HepG2 (cell line): ENCODE measurements around the gene RALB. TPM values are rescaled to one million over a fixed set of nuclear protein-coding genes. Genes with fewer than 3 reads are reported as not detected.

Source experiments
- CBFB ChIP-seq: sonication (generic); formaldehyde crosslinking; IDR thresholded peaks from 2 replicates; pipeline ENCODE4 v1.4.0; 2020; ENCODE audit warnings: missing genetic modification reagents
- CREBL2 ChIP-seq: sonication (generic); formaldehyde crosslinking; IDR thresholded peaks from 2 replicates; pipeline ENCODE4 v1.8.1; 2023; ENCODE audit warnings: missing genetic modification reagents, mild to moderate bottlenecking, borderline replicate concordance
- ETV5 ChIP-seq: IDR thresholded peaks from 2 replicates; pipeline ENCODE4 v1.6.1; 2018; ENCODE audit warnings: missing biosample characterization, missing genetic modification reagents, inconsistent platforms, borderline replicate concordance
- FOXO1 ChIP-seq: sonication (generic); formaldehyde crosslinking; IDR thresholded peaks from 2 replicates; pipeline ENCODE4 v1.4.0; 2020; ENCODE audit warnings: missing genetic modification reagents
- HDAC2 ChIP-seq: sonication (generic); formaldehyde crosslinking; IDR thresholded peaks from 2 replicates; pipeline ENCODE4 v1.4.0; 2020; ENCODE audit warnings: missing genetic modification reagents
- HMG20B ChIP-seq: conservative IDR thresholded peaks from 2 replicates; pipeline ENCODE4 v1.6.1; 2016; ENCODE audit warnings: missing genetic modification reagents, missing compliant biosample characterization
- MYC ChIP-seq: sonication (generic); formaldehyde crosslinking; IDR thresholded peaks from 2 replicates; pipeline ENCODE4 v1.9.0; 2021; ENCODE audit warnings: missing genetic modification reagents, borderline replicate concordance
- NCOA5 ChIP-seq: sonication (generic); formaldehyde crosslinking; IDR thresholded peaks from 2 replicates; pipeline ENCODE4 v1.4.0; 2020; ENCODE audit warnings: missing genetic modification reagents
- REL ChIP-seq: sonication (generic); formaldehyde crosslinking; conservative IDR thresholded peaks from 2 replicates; pipeline ENCODE4 v1.8.0; 2022; ENCODE audit warnings: mild to moderate bottlenecking, missing genetic modification reagents, moderate library complexity
- SMAD9 ChIP-seq: sonication (generic); formaldehyde crosslinking; IDR thresholded peaks from 2 replicates; pipeline ENCODE4 v1.5.1; 2020; ENCODE audit warnings: mild to moderate bottlenecking, missing genetic modification reagents
- SMC3 ChIP-seq: IDR thresholded peaks from 2 replicates; pipeline ENCODE4 v1.6.1; 2011; ENCODE audit warnings: low read length, improper control_type of control experiment
- SOX5 ChIP-seq: IDR thresholded peaks from 2 replicates; pipeline ENCODE4 v1.6.1; 2016; ENCODE audit warnings: borderline replicate concordance
- TFDP1 ChIP-seq: IDR thresholded peaks from 2 replicates; pipeline ENCODE4 v1.6.1; 2016; ENCODE audit warnings: missing compliant biosample characterization, missing genetic modification reagents, borderline replicate concordance
- UBTF ChIP-seq: sonication (generic); formaldehyde crosslinking; IDR thresholded peaks from 2 replicates; pipeline ENCODE4 v1.4.0; 2020; ENCODE audit warnings: mild to moderate bottlenecking, missing genetic modification reagents
- ZBTB39 ChIP-seq: sonication (generic); formaldehyde crosslinking; IDR thresholded peaks from 2 replicates; pipeline ENCODE4 v1.5.0; 2020; ENCODE audit warnings: missing genetic modification reagents
- ZFP36L1 ChIP-seq: sonication (generic); formaldehyde crosslinking; IDR thresholded peaks from 2 replicates; pipeline ENCODE4 v1.8.0; 2022; ENCODE audit warnings: mild to moderate bottlenecking, missing genetic modification reagents, moderate library complexity
- ZFP62 ChIP-seq: sonication (generic); formaldehyde crosslinking; IDR thresholded peaks from 2 replicates; pipeline ENCODE4 v1.4.0; 2020; ENCODE audit warnings: missing genetic modification reagents
- ZFX ChIP-seq: sonication (generic); formaldehyde crosslinking; IDR thresholded peaks from 2 replicates; pipeline ENCODE4 v1.4.0; 2020; ENCODE audit warnings: mild to moderate bottlenecking, low read depth, missing genetic modification reagents, moderate library complexity
- ZNF225 ChIP-seq: sonication (generic); formaldehyde crosslinking; IDR thresholded peaks from 2 replicates; pipeline ENCODE4 v1.4.0; 2020; ENCODE audit warnings: mild to moderate bottlenecking, missing genetic modification reagents
- ZNF44 ChIP-seq: sonication (generic); formaldehyde crosslinking; IDR thresholded peaks from 2 replicates; pipeline ENCODE4 v1.5.1; 2020; ENCODE audit warnings: mild to moderate bottlenecking, missing genetic modification reagents
- ZNF513 ChIP-seq: sonication (generic); formaldehyde crosslinking; conservative IDR thresholded peaks from 2 replicates; pipeline ENCODE4 v1.5.0; 2020; ENCODE audit warnings: missing genetic modification reagents
- ZNF670 ChIP-seq: sonication (generic); formaldehyde crosslinking; IDR thresholded peaks from 2 replicates; pipeline ENCODE4 v1.8.0; 2022; ENCODE audit warnings: mild to moderate bottlenecking, missing genetic modification reagents, borderline replicate concordance
- ZNF83 ChIP-seq: sonication (generic); formaldehyde crosslinking; IDR thresholded peaks from 2 replicates; pipeline ENCODE4 v1.4.0; 2020; ENCODE audit warnings: missing genetic modification reagents, mild to moderate bottlenecking, borderline replicate concordance
- polyA plus RNA-seq, 8 experiments: library from polyadenylated mRNA; depleted of rRNA in 3 of 8; stranded (reverse) in 7 of 8; unstranded in 1 of 8; fragments of >200 nt; fragmentation: Illumina TruSeq in 4 of 8; extraction: Trizol in 4 of 8; gene quantifications; 2 replicates each; pipeline versions ENCODE4 v1.2.1 to v1.2.3, GENCODE V29; 2011 to 2016; ENCODE audit warnings: low read depth in 4 of 8, missing spikeins in 1 of 8, mixed read lengths in 1 of 8; ENCODE audit not compliant: insufficient read depth in 1 of 8
- total RNA-seq, 5 experiments: library from RNA; depleted of rRNA; stranded (reverse); fragments of >200 nt; fragmentation: Illumina TruSeq; extraction: Trizol; gene quantifications; 2 replicates each; pipeline ENCODE4 v1.2.3, GENCODE V29; 2016; ENCODE audit warnings: low read depth in 1 of 5

The RALB gene
- total and polyA plus RNA-seq, 2 of the 13 experiments (the other 11 are each of a cell fraction or from before 2014, with no cell fraction given) = 37.8 to 43.2 TPM

- 0 out of 2 replicates have a peak, but pooled peaks have one; percentile 30 for TF ChIP-seq SOX5 (CRISPR knock-in tag)
- TF ChIP-seq ZFX = peak; percentile 53
- no peak for TF ChIP-seq ZFP36L1 (CRISPR knock-in tag)
- no peak for TF ChIP-seq ZNF513 (CRISPR knock-in tag)
- peak; percentile 82 for TF ChIP-seq CBFB (CRISPR knock-in tag)
- TF ChIP-seq NCOA5 = no peak
- TF ChIP-seq ZNF225 (CRISPR knock-in tag) = 0 out of 2 replicates have a peak, but pooled peaks have one; percentile 10
- peak; percentile 41; the same call in 1 of the 2 replicates for TF ChIP-seq ETV5
- TF ChIP-seq CREBL2 (CRISPR knock-in tag) = no peak
- 0 out of 2 replicates have a peak, but pooled peaks have one; percentile 27 for TF ChIP-seq ZNF670 (CRISPR knock-in tag)
- peak; percentile 44; the same call in 1 of the 2 replicates for TF ChIP-seq TFDP1 (CRISPR knock-in tag)
- TF ChIP-seq ZNF44 (CRISPR knock-in tag) = no peak
- TF ChIP-seq SMC3 = peak; percentile 78
- peak; percentile 39; the same call in 1 of the 2 replicates for TF ChIP-seq ZBTB39
- TF ChIP-seq SMAD9 (CRISPR knock-in tag) = no peak
- no peak for TF ChIP-seq REL (CRISPR knock-in tag)
- TF ChIP-seq HDAC2 (CRISPR knock-in tag) = peak; percentile 46; the same call in 1 of the 2 replicates
- TF ChIP-seq ZNF83 (CRISPR knock-in tag) = no peak
- TF ChIP-seq HMG20B (CRISPR knock-in tag) = 0 out of 2 replicates have a peak, but pooled peaks have one; percentile 18
- TF ChIP-seq UBTF = peak; percentile 67; the same call in 1 of the 2 replicates
- TF ChIP-seq FOXO1 (CRISPR knock-in tag) = peak; percentile 53; the same call in 1 of the 2 replicates
- TF ChIP-seq ZFP62 (CRISPR knock-in tag) = no peak
- peak; percentile 61; the same call in 1 of the 2 replicates for TF ChIP-seq MYC (CRISPR knock-in tag)
Measured at GRCh38 chr2:120343433-120344105, 90.9 kb downstream of the RALB start (continued).
